PC-3 (cell line): Measurements from ENCODE around the gene PKP2. TPM values are rescaled to one million over a fixed set of nuclear protein-coding genes. Genes with fewer than 3 reads are reported as not detected.
A peak's percentile ranks its signal among the peaks of the same experiment; 100 is the strongest.
"Not testable (repeated sequence)": the region's sequence is repeated elsewhere in the genome, so short reads cannot be mapped to it uniquely, and the experiment has no call there.

Source experiments
- ATAC-seq: fragments of 200-7000 bp; cut with Tn5 transposase; 2 replicates; pipeline ENCODE4 v1.9.1; 2020; ENCODE audit warnings: mild to moderate bottlenecking, moderate library complexity
- BruUV-seq: library from RNA; stranded (reverse); fragments of 400-500 nt; replicated peaks from 2 replicates; lab custom pipeline; 2021; lab: Mats Ljungman, UMichigan
- CTCF ChIA-PET: fragments of 300-600 bp; sonication (Branson Sonifier 250); formaldehyde crosslinking; loops from one replicate; lab custom pipeline; 2022; ENCODE audit warnings: antibody characterized with exemption; lab: Charles Lee
- POLR2A ChIA-PET: fragments of 300-600 bp; sonication (Branson Sonifier 250); formaldehyde crosslinking; loops from one replicate; lab custom pipeline; 2022; ENCODE audit warnings: antibody characterized with exemption; ENCODE audit not compliant: unreplicated experiment; lab: Charles Lee
- DNase-seq: peaks from one replicate; pipeline ENCODE4 v3.0.0-alpha.2; 2015
- H2AFZ ChIP-seq: fragments of 300-600 bp; sonication (generic); 2 replicates; pipeline ENCODE4 v1.6.0; 2016; ENCODE audit warnings: antibody characterized with exemption, low read length
- H3F3A ChIP-seq: fragments of 300-600 bp; sonication (generic); one replicate; pipeline ENCODE4 v1.6.0; 2017; ENCODE audit warnings: antibody characterized with exemption, low read length, control low read depth, mild to moderate bottlenecking; ENCODE audit not compliant: unreplicated experiment
- H3K27ac ChIP-seq: fragments of 300-600 bp; sonication (generic); 2 replicates; pipeline ENCODE4 v1.5.1; 2016; ENCODE audit warnings: mild to moderate bottlenecking, low read length
- H3K27me3 ChIP-seq: fragments of 300-600 bp; sonication (generic); 2 replicates; pipeline ENCODE4 v1.6.1; 2016; ENCODE audit warnings: low read length, mixed read lengths
- H3K36me3 ChIP-seq: fragments of 300-600 bp; sonication (generic); 2 replicates; pipeline ENCODE4 v1.6.1; 2016; ENCODE audit warnings: low read depth, mixed run types, low read length, mixed read lengths
- H3K4me1 ChIP-seq: fragments of 300-600 bp; sonication (generic); 2 replicates; pipeline ENCODE4 v1.5.1; 2016; ENCODE audit warnings: low read length; ENCODE audit not compliant: insufficient read depth
- H3K4me2 ChIP-seq: fragments of 300-600 bp; sonication (generic); 2 replicates; pipeline ENCODE4 v1.6.0; 2016; ENCODE audit warnings: low read length
- H3K4me3 ChIP-seq: fragments of 300-600 bp; sonication (generic); 2 replicates; pipeline ENCODE4 v1.5.1; 2016; ENCODE audit warnings: mild to moderate bottlenecking, low read length, mixed read lengths
- H3K79me2 ChIP-seq: fragments of 300-600 bp; sonication (generic); 2 replicates; pipeline ENCODE4 v1.6.1; 2017; ENCODE audit warnings: low read length, mixed read lengths
- H3K9ac ChIP-seq: fragments of 300-600 bp; sonication (generic); 2 replicates; pipeline ENCODE4 v1.6.0; 2016; ENCODE audit warnings: mild to moderate bottlenecking, low read length
- H3K9me2 ChIP-seq: fragments of 300-600 bp; sonication (generic); replicated peaks from 2 replicates; pipeline ENCODE4 v1.6.1; 2016; ENCODE audit warnings: mixed run types, low read length, mixed read lengths
- H3K9me3 ChIP-seq: fragments of 300-600 bp; sonication (generic); 2 replicates; pipeline ENCODE4 v1.6.1; 2016; ENCODE audit warnings: low read length, mixed read lengths
- H4K20me1 ChIP-seq: fragments of 300-600 bp; sonication (generic); 2 replicates; pipeline ENCODE4 v1.6.1; 2016; ENCODE audit warnings: low read length, mixed read lengths
- EZH2 ChIP-seq: fragments of 300-600 bp; sonication (generic); IDR thresholded peaks from one replicate; pipeline ENCODE4 v1.6.1; 2017; ENCODE audit warnings: antibody characterized with exemption, mild to moderate bottlenecking, low read length; ENCODE audit not compliant: unreplicated experiment
- EZH2phosphoT487 ChIP-seq: fragments of 300-600 bp; sonication (generic); IDR thresholded peaks from 2 replicates; pipeline ENCODE4 v1.6.1; 2018; ENCODE audit warnings: mild to moderate bottlenecking, antibody characterized with exemption, low read length, borderline replicate concordance
- intact Hi-C: fragments of 100-400 bp; cut with micrococcal nuclease; formaldehyde crosslinking; loops from 2 replicates; pipeline ENCODE4 v1.9.0; 2023
- total RNA-seq: library from RNA; depleted of rRNA; stranded (reverse); fragments of >200 nt; gene quantifications from 2 replicates; pipeline ENCODE4 v1.2.3, GENCODE V29; 2014
- TF ChIP-seq, protein P1 (sequence below): fragments of 300-600 bp; sonication (generic); conservative IDR thresholded peaks from 2 replicates; pipeline ENCODE4 v1.5.1; 2017; ENCODE audit warnings: antibody characterized with exemption, low read depth, mild to moderate bottlenecking, low read length

Gene PKP2
- total RNA-seq, 1 experiment from 2014 or later: 12.7 TPM

- no peaks in the 10 kb centered on the region for H3K36me3 ChIP-seq
- no TSS peak for BruUV-seq
- no peak overlapping the region for H3K4me3 ChIP-seq
- H3F3A ChIP-seq: no peaks in the 10 kb centered on the region
- H3K9ac ChIP-seq: no peak overlapping the region
- H3K79me2 ChIP-seq: peaks cover 15% of the 10 kb centered on the region
- CTCF ChIA-PET: no interaction called here
- TF ChIP-seq EZH2phosphoT487 (no peak), EZH2 (no peak)
- TF ChIP-seq, protein P1, sequence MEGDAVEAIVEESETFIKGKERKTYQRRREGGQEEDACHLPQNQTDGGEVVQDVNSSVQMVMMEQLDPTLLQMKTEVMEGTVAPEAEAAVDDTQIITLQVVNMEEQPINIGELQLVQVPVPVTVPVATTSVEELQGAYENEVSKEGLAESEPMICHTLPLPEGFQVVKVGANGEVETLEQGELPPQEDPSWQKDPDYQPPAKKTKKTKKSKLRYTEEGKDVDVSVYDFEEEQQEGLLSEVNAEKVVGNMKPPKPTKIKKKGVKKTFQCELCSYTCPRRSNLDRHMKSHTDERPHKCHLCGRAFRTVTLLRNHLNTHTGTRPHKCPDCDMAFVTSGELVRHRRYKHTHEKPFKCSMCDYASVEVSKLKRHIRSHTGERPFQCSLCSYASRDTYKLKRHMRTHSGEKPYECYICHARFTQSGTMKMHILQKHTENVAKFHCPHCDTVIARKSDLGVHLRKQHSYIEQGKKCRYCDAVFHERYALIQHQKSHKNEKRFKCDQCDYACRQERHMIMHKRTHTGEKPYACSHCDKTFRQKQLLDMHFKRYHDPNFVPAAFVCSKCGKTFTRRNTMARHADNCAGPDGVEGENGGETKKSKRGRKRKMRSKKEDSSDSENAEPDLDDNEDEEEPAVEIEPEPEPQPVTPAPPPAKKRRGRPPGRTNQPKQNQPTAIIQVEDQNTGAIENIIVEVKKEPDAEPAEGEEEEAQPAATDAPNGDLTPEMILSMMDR: no peak
- H3K27me3 ChIP-seq: no peaks in the 10 kb centered on the region
- no peaks in the 10 kb centered on the region for H3K9me2 ChIP-seq
- H3K4me1 ChIP-seq: peaks cover 21% of the 10 kb centered on the region
- H3K9me3 ChIP-seq: no peaks in the 10 kb centered on the region
- H2AFZ ChIP-seq: no peak overlapping the region
- no peak overlapping the region; the same call in 1 of the 2 replicates for H3K4me2 ChIP-seq
- no peak overlapping the region for H3K27ac ChIP-seq
- intact Hi-C loops: no loop called here
- DNase-seq: no peak
- H4K20me1 ChIP-seq: no peaks in the 10 kb centered on the region
- no peak for ATAC-seq
- POLR2A ChIA-PET: interaction anchor here (0.6 to 0.7 kb wide), 2 partner anchors 464 to 537 kb away, joined by 3 to 8 read pairs; no protein-coding TSS in a partner anchor
These were observed 3.5 kb downstream of the PKP2 start for GRCh38 chr12:32893043-32893442.

- CTCF ChIA-PET, H2AFZ ChIP-seq, ATAC-seq, H3K27me3 ChIP-seq, DNase-seq, H3F3A ChIP-seq, H3K9me2 ChIP-seq, H3K9me3 ChIP-seq, H3K27ac ChIP-seq, intact Hi-C loops, H3K9ac ChIP-seq, H3K4me2 ChIP-seq, H3K36me3 ChIP-seq, H3K4me3 ChIP-seq, H4K20me1 ChIP-seq, BruUV-seq: not testable (repeated sequence)
- POLR2A ChIA-PET: interaction anchor here (0.7 kb wide), 1 partner anchor 465 kb away, joined by 3 read pairs; no protein-coding TSS in a partner anchor
- Histone ChIP-seq H3K79me2 (peaks cover 15% of the 10 kb centered on the region), H3K4me1 (peaks cover 15% of the 10 kb centered on the region)
These were observed 4.2 kb downstream of the PKP2 start for GRCh38 chr12:32892369-32892768.

GRCh38 chr12:32891956-32892355 is 4.6 kb downstream of the PKP2 start:
- ATAC-seq (no peak), DNase-seq (peak; percentile 33)
- Histone ChIP-seq H4K20me1 (no peaks in the 10 kb centered on the region), H2AFZ (no peak overlapping the region), H3K4me3 (no peak overlapping the region), H3K79me2 (peaks cover 15% of the 10 kb centered on the region), H3K4me2 (no peak overlapping the region), H3K4me1 (peaks cover 12% of the 10 kb centered on the region), H3K9me3 (no peaks in the 10 kb centered on the region), H3K27ac (no peak overlapping the region), H3K9me2 (no peaks in the 10 kb centered on the region), H3K9ac (no peak overlapping the region), H3K27me3 (no peaks in the 10 kb centered on the region), H3F3A (no peaks in the 10 kb centered on the region), H3K36me3 (no peaks in the 10 kb centered on the region)
- no peak for TF ChIP-seq EZH2phosphoT487
- TF ChIP-seq, protein P1: no peak
- TF ChIP-seq EZH2: no peak
- ChIA-PET CTCF (no interaction called here), POLR2A (no interaction called here)
- BruUV-seq: no TSS peak
- intact Hi-C loops: no loop called here
